Calu3 (cell line): ENCODE results near the gene DLX1. TPM values are rescaled to one million over a fixed set of nuclear protein-coding genes. Genes with fewer than 3 reads are reported as not detected.

Experiments used
- BruUV-seq: library from RNA; stranded (reverse); fragments of 400-500 nt; replicated peaks from 2 replicates; lab custom pipeline; 2021; lab: Mats Ljungman, UMichigan
- CTCF ChIA-PET: fragments of 300-600 bp; sonication (Branson Sonifier 250); formaldehyde crosslinking; loops from one replicate; lab custom pipeline; 2022; ENCODE audit warnings: antibody characterized with exemption; lab: Charles Lee
- DNase-seq: peaks from one replicate; pipeline ENCODE4 v3.0.0; 2022
- H3K27ac Mint-ChIP-seq: one replicate; pipeline ENCODE4 v1.8.0; 2022; ENCODE audit warnings: mixed read lengths; ENCODE audit not compliant: unreplicated experiment
- H3K27me3 Mint-ChIP-seq: one replicate; pipeline ENCODE4 v1.8.0; 2022; ENCODE audit warnings: mixed read lengths; ENCODE audit not compliant: unreplicated experiment
- H3K36me3 Mint-ChIP-seq: one replicate; pipeline ENCODE4 v1.8.0; 2022; ENCODE audit warnings: mild to moderate bottlenecking, moderate library complexity, mixed read lengths; ENCODE audit not compliant: insufficient read depth, unreplicated experiment
- H3K4me1 Mint-ChIP-seq: one replicate; pipeline ENCODE4 v1.8.0; 2022; ENCODE audit warnings: mild to moderate bottlenecking, low read depth, mixed read lengths; ENCODE audit not compliant: unreplicated experiment
- H3K4me3 Mint-ChIP-seq: one replicate; pipeline ENCODE4 v1.8.0; 2022; ENCODE audit warnings: mild to moderate bottlenecking, low read depth, moderate library complexity, mixed read lengths; ENCODE audit not compliant: unreplicated experiment
- H3K9me3 Mint-ChIP-seq: one replicate; pipeline ENCODE4 v1.8.0; 2022; ENCODE audit warnings: low read depth, mixed read lengths; ENCODE audit not compliant: unreplicated experiment
- CTCF ChIP-seq: fragments of 200-600 bp; IDR thresholded peaks from one replicate; pipeline ENCODE4 v1.8.0; 2022; ENCODE audit warnings: antibody characterized with exemption; ENCODE audit not compliant: unreplicated experiment
- intact Hi-C: fragments of 100-400 bp; cut with micrococcal nuclease; formaldehyde crosslinking; loops from one replicate; pipeline ENCODE4 v1.10.0; 2022; ENCODE audit not compliant: unreplicated experiment
- total RNA-seq: library from RNA; stranded (reverse); gene quantifications from 2 replicates; pipeline ENCODE4 v1.2.3, GENCODE V29; 2022

The DLX1 gene
- total RNA-seq, 1 experiment from 2014 or later: not detected

GRCh38 chr2:172087207-172087779 lies 2.0 kb downstream of the DLX1 start:
- no TSS peak for BruUV-seq
- Mint-ChIP-seq H3K4me1 (peaks cover 40% of the 10 kb centered on the region), H3K27ac (no peak overlapping the region), H3K27me3 (peaks cover 100% of the 10 kb centered on the region), H3K9me3 (no peaks in the 10 kb centered on the region), H3K4me3 (peak overlapping the region; percentile 88), H3K36me3 (peaks cover 23% of the 10 kb centered on the region)
- CTCF ChIA-PET: interaction anchor here (0.6 to 1.5 kb wide), 4 partner anchors 9 to 283 kb away, joined by 3 to 5 read pairs (median 4); no protein-coding TSS in a partner anchor
- intact Hi-C loops: no loop called here
- DNase-seq: no peak
- no peak for TF ChIP-seq CTCF

- H3K9me3 Mint-ChIP-seq: no peaks in the 10 kb centered on the region
- no peak overlapping the region for H3K4me3 Mint-ChIP-seq
- intact Hi-C loops: no loop called here
- H3K27me3 Mint-ChIP-seq: peaks cover 100% of the 10 kb centered on the region
- TF ChIP-seq CTCF: no peak
- H3K27ac Mint-ChIP-seq: no peak overlapping the region
- CTCF ChIA-PET: interaction anchor here (0.6 to 1.2 kb wide), 2 partner anchors 14 to 283 kb away, joined by 3 to 5 read pairs; no protein-coding TSS in a partner anchor
- H3K36me3 Mint-ChIP-seq: peaks cover 23% of the 10 kb centered on the region
- no TSS peak for BruUV-seq
- DNase-seq: no peak
- H3K4me1 Mint-ChIP-seq: peaks cover 35% of the 10 kb centered on the region
These were observed 2.5 kb downstream of the DLX1 start for GRCh38 chr2:172087780-172088244.

- Mint-ChIP-seq H3K27me3 (peaks cover 100% of the 10 kb centered on the region), H3K27ac (no peak overlapping the region), H3K36me3 (peaks cover 19% of the 10 kb centered on the region), H3K9me3 (no peaks in the 10 kb centered on the region), H3K4me3 (no peak overlapping the region), H3K4me1 (peaks cover 28% of the 10 kb centered on the region)
- CTCF ChIA-PET: interaction anchor here (1.2 kb wide), 1 partner anchor 14 kb away, joined by 5 read pairs; no protein-coding TSS in a partner anchor
- no TSS peak for BruUV-seq
- no peak for DNase-seq
- intact Hi-C loops: no loop called here
- no peak for TF ChIP-seq CTCF
These were observed 3.1 kb downstream of the DLX1 start for GRCh38 chr2:172088245-172089004.

- peaks cover 27% of the 10 kb centered on the region for H3K4me1 Mint-ChIP-seq
- H3K9me3 Mint-ChIP-seq: no peaks in the 10 kb centered on the region
- peaks cover 19% of the 10 kb centered on the region for H3K36me3 Mint-ChIP-seq
- peaks cover 100% of the 10 kb centered on the region for H3K27me3 Mint-ChIP-seq
- TF ChIP-seq CTCF: no peak
- no peak for DNase-seq
- intact Hi-C loops: no loop called here
- no peak overlapping the region for H3K27ac Mint-ChIP-seq
- no TSS peak for BruUV-seq
- no peak overlapping the region for H3K4me3 Mint-ChIP-seq
- CTCF ChIA-PET: no interaction called here
These were observed 3.7 kb downstream of the DLX1 start for GRCh38 chr2:172089005-172089504.
